Stimulated activated CD8-positive, alpha-beta memory T cell treated with anti-CD3 and anti-CD28 coated beads, Interleukin-4, amount 100 ng/mL, for 1 hour (primary cell): ENCODE data around the gene NDUFS7.

Source experiments
- DNase-seq, 2 donors: peaks; one replicate each; pipeline ENCODE4 v3.0.0-alpha.2; 2020; ENCODE audit warnings: low read depth in 2 of 2, low spot score in 1 of 2

The NDUFS7 gene

DNA sequence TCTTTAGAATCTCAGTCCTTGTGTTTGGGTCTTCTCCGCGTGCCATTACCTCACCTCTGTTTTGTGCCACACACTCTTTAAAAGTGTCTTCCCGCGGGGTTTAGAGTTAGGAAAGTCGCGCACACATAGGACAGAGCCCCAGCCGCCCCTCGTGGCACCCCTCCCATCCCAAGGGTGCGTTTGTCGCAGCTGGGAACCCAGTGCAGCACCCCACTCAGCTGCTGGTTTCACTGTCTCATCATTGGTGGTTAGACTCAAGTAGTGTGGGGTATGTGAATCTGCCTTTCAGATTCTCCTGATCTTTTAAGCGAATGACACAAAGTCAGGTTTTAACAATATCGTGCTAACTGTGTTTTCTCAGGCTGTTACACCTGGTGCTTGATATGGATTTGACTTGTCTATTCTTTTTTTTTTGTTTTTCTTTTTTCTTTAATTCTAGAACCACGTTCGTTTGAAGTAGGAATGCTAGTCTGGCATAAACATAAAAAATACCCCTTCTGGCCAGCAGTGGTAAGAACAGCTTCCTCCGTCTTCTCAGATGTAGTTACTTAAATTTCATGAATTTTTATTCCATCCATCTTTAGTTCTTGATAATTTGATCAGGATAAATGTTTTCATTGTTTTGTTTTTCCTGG is 19.5 kb upstream of the NDUFS7 start:
- DNase-seq: no peak

DNA sequence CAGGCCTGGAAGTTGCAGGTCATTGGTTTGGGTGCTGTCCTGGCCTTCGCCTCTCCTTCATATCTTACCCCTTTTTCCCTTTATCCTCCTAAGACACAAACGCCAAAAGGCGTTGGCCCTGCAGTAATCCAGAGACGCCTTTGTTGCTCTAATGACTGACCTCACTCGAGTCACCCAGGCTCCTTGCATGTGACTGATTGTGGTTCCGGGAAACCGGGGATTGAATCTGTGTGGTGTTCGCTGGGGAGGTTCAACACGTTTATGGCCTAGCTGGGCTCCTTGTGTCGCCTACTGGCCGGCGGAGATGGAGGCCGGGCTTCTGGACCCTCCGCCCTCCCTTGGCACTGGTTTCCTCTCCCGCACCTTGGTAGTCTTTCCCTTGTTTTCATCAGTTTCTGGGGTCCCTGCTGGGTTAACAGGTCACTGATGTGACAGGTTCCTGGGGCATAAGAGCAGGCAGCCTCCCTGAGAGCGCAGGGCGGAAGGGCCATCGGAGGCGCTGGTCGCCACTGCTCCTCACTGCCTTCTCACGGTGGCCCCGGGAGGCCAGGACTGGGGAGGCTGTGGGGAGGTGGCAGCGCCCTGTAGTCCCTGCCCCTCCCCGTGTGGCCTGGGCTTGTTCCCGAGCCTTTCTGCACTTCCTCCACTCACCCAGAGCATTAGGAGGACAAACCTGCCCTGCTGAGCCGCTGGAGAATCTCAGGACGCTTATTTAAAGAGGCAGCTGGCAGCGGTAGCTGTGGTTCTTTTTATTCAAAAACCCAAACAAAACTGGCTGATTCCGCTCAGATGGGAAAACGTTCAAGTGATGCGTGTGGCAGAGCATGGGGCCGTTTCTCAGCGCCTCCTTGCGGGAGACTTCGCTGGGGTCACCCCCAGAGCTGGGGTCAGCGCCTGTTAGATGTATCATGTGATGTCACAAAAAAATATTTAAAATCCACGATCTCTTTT is 18.1 kb upstream of the NDUFS7 start:
- DNase-seq: no peak

DNA sequence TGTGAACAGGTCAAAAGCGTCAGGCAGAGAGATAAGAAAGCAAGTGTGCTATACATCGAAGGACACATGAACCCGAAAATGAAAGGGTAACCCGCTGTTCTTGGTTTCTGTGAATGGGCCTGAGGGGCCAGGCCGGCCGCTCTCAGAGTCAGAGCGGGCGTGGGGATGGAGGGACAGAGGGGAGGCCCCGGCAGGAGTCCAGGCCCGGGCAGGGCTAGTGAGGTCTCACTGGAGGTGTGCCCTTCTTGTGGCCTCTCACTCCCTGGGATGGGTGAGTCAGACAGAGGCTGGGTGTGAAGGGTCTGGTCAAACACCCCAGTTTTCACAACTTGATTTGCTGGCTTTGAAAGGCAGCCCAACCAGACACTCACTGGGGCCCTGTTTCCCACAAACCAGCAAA is 17.4 kb upstream of the NDUFS7 start:
- no peak for DNase-seq

DNA sequence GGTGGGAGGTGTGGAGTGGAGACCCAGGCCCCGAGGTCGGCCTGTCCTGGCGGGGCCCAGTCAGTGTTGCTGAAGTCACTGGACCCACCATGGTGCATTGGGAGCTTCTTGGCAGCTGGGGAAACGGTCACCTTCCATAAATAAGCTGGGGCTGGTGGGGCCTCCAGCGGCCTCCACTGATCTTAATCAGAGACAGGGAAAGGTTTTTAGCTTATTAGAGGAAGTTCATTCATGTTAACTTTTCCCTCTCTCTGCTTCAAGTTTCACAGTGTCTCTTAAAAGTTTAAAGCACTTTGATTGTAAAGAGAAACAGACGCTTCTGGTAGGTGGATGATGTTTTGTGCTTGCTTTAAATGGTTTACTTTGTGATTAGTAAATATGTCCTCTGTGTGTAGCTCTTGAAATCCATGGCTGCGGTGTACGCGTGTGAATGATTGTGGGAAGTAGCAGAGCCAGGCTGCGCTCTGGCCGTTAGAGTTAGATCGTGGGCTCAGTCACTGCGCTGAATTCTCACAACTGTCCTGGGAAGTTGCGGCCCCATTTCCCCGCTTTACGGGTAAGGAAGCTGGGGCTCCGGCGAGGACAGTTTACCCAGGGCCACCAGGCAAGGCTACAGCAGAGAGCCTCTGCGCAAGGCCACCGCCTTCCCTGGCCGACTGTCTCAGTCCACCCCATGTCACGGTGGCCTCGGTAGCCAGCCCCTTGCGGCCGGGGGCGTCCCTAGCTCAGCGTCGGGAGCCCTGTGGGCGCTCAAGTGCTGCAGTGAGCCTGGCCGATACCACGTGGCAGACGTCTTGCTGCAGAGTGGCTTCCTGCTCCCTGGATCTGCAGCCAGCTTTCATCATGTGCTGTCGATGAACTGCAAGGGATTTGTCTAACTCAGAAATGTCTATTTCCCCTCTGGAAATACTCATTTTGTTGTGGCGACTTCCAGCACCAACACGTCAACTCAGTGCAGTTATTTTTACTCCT is 16.5 kb upstream of the NDUFS7 start:
- no peak for DNase-seq

DNA sequence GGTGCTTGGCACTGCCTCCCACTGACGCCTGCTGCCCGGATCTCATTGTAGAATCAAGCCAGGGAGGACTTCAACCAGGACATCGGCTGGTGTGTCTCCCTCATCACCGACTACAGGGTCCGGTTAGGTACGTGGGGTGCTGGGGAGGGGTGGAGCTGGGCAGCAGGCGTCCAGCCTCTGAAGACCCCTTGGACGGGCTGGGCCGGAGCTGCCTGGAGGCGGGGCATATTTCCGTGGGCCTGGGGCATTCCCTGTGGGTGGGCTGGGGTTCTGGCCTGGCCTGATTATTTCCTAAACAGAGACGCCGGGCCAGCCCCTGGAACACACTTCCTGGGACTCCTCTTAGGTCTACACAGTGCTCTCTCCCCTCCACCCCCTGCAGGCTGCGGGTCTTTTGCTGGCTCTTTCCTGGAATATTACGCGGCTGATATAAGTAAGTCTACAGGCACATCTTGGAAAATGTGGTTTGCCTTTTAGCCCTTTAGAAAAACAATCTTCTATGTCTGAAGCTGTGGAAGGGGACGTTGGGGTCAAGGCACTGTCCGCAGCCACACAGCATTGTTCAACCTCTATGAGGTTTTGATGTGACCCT is 14.4 kb upstream of the NDUFS7 start:
- DNase-seq: no peak

DNA sequence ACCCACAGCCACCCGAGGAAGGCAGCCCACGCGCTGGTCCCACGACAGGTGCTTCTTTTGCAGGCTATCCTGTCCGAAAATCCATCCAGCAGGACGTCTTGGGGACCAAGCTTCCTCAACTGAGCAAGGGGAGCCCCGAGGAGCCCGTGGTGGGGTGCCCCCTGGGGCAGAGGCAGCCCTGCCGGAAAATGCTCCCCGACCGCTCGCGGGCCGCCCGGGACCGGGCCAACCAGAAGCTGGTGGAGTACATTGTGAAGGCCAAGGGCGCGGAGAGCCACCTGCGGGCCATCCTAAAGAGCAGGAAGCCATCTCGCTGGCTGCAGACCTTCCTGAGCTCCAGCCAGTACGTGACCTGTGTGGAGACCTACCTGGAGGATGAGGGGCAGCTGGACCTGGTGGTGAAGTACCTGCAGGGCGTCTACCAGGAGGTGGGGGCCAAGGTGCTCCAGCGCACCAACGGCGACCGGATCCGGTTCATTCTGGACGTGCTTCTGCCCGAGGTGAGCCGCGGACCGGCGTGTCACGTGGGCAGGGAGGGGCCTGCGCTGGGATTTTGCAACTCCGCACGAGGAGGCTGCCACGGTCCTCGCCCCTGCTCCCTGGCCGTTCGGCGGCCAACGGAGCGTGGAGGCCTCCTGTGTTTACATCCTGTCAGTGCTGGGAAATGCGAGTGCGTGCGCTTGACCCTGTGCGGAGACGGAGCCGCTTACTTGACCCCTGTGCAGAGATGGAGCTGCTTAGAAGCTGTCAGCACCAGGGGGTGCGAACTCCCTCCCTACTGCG is 12.9 kb upstream of the NDUFS7 start:
- no peak for DNase-seq

DNA sequence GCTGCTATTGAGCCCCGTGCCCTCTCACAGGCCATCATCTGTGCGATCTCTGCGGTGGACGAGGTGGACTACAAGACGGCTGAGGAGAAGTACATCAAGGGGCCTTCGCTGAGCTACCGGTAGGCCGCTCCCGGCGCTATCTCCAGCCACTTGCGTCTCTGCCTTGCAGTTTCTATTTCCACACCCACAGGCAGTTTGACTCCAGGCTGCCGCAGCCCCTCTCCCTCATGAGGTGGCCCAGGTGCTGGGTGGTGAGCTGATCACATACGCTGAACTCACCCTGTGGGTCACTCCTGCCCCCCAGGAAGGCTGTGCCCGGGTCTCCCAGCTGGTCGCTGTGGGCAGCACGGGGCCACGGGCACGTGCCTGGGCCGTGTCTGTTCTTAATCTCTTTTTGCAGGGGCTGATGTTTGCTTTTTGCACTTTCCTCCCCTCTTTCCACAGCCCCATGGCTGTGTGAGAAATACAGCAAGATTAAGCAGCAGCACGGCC is 10.6 kb upstream of the NDUFS7 start:
- no peak for DNase-seq

DNA sequence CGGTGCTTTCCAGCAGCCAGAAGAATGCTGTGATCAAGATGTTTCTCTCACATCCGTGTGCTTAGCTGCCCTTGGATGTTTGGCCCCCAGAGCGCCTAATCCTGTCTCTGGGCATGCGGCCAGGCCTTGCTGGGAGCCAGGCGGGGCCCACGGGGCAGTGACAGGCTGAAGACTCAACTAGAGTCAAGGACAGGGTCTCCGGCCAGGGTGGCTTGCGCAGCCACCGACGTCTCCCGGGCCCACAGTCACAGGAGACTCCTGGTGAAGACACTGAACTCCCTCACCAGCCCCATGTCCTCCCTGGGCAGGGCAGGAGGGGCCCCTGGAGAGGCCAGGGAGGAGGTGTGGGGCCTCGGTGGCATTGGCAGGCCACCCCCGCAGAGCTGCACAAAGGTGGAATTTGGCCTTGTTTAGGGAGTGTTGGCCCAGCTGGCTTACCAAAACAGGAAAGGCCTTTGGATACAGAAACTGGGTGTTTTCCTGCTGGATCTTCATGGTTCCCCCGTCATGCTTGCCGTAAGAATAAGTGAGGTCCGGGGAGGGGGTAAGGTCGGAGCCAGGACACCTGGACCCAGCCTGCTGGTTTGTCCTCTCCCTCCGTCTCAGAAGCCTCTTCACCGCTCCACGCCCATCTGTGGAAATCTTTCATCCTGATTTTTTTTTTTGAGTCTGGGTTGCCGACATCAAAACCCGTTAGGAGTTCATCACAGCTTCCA is 10.0 kb upstream of the NDUFS7 start:
- no peak for DNase-seq

DNA sequence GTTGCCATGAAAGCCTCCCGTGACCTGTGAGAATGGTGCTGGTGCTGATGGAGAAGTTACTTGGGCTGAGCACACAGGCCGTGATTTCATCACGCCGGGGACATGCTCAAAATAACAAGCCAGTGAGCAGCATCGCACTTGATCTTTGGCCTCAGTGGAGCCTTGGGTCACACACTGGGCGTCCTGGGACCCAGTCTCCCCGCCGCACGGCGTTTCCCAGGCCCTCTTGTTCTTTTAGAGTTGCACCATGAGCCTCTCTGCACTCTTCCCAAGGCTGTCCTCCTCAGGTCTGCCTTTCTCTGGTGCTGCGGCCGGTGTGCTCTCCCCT is 9.5 kb upstream of the NDUFS7 start:
- DNase-seq: no peak

DNA sequence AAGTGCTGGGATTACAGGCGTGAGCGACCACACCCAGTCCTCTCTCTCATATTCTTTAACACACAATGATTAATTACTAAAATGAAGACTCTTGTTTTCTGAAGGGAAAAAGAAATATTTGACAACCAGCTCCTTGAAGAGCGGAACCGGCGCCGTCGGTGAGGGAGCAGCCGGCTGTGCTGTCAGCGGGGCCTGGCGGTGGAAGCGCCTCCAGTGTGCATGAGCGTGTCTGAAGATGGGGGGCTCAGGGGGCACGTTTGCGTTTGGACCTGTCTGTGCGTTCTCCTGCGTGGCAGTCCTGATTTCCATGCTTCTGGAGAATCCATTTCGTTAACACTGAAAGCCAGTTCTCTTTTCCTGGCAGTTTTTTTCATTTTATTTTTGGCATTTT is 7.3 kb upstream of the NDUFS7 start:
- DNase-seq: no peak

DNA sequence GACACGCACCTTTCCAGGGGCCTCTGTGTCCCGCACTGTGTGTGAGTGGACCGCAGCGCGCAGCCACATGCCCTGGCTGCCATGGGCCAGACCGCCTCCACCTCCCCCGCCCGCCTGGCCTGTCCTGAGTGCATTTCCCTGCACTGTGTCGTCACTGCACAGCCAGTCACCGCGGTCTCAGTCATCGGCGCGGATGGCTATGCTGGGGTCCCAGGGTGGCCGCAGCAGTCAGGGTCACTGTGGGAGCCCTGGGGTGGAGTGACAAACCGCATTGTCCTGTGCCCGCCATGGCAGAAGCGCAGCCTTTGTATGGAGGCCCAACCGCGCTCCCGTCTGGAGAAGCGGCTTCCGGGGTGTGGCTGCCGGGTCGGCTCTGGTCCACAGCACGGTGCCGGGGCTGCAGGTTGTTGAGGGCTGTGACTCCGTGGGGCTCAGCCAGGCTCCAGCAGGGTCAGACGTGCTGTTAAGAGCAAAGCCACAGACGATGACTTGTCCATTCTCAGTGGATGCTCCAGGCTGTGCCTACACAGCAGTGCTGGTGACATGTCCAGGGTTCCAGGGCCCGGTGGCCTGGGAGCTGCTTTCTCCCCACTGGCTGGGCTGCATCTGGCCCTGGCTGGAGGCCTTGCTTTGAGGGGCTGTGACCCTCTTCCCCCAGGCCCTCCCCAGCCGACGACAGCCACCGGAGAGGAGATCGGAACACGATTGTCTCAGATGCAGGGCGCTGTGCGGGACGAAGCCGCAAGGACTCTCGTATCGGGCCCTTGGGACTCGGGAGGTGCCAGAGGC is 6.3 kb upstream of the NDUFS7 start:
- DNase-seq: no peak

DNA sequence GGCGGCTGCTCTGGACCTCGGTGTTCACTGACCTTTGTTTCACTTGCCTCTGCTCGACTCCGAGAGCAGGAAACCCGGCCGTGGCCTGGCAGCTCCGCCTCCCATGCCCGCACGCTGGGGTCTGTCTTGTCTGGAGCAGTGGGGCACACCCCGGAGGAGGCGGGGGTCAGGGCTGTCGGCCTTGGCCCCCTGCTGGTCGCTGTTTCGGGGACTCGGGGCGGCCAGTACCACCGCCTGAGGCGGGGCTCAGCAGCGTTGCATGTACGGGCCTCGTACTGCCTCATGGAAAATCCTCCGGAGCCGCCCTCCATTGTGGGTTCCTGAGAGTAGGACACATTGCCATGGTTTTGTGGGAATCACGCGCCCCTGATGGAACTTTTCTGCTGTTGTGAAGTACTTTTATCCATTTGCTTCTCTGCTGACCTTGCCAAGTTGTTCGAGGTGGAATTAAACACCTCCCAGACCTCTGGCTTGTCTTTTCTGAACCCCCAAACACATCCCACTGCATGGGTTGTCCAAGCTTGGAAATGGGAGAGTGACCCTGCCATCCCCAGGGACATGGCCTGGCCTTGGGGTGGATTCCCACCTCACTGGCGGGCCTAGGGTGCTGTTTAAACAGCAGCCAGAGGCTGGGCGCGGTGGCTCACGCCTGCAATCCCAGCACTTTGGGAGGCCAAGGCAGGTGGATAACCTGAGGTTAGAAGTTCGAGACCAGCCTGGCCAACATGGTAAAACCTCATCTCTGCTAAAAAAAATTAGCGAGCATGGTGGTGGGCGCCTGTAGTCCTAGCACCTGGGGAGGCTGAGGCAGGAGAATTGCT is 5.5 kb upstream of the NDUFS7 start:
- no peak for DNase-seq

DNA sequence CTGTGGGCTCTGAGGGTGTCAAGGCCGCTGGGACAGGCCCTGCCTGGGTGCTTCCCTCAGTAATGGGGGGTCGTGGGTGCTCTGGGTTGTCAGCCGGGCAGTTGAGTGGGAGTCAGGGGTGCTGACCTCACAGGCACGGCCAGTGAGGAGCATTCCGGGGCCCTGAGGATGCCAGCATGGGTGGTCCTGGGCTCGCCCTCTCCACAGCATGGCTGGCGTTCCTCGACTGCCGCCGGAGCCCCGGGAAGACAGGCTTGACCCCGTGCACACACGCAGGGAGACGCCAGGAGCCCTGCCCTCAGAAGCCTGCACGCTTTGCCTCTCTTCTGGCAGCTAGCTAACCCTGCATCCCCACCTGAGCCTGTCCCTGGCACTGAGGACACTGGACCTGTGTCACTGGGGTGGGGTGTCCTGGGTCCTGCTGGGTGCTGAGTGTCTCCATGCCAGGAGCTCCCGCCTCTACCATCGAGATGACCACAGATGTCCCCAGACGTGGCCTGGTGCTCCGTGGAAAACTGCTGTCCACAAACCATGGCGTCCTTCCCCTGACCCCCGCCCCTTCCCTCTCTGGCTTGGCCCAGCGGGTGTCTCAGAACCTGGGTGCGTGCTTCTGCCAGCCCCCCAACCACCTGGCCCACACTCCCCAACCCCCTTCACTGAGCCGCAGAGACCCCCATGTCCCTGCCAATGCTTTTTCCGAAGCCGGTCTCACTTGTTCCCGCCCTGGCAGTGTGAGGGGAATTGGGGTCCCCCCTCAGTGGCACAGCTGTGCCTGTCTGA is 4.4 kb upstream of the NDUFS7 start:
- DNase-seq: no peak

DNA sequence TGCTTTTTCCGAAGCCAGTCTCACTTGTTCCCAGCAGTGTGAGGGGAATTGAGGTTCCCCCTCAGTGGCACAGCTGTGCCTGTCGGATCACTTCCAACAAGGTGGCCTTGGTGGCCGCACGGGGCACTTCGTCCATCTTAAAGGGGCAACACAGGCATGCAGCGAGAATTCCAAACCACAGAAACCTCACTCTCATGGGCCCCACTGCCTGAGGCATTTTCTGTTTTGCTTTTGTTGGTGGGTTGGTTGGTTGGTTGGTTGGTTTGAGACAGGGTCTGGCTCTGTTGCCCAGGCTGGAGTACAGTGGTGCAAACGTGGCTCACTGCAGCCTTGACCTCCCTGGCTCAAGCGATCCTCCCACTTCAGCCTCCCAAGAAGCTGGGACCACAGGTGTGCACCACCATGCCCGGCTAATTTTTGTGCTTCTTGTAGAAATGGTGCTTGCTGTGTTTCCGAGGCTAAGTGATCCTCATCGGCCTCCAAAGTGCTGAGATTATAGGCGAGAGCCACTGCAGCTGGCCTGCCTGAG is 3.7 kb upstream of the NDUFS7 start:
- no peak for DNase-seq

DNA sequence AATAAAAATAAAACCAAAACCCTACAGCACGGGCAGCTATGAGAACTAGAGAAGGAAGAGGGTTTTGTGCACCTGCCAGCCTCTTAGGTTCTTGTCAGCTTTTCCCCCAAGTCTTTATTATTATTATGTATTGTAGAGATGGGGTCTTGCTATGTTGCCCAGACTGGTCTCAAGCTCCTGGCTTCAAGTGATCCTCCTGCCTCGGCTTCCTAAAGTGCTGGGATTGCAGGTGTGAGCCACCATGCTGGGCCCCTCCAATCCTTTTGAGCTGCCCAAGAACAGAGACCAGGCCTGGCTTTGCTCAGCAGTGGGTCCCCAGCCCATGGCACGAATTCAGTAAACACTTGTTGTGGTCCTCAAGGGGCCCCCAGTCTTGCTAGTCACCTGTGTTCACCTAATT is 1.5 kb upstream of the NDUFS7 start:
- no peak for DNase-seq

DNA sequence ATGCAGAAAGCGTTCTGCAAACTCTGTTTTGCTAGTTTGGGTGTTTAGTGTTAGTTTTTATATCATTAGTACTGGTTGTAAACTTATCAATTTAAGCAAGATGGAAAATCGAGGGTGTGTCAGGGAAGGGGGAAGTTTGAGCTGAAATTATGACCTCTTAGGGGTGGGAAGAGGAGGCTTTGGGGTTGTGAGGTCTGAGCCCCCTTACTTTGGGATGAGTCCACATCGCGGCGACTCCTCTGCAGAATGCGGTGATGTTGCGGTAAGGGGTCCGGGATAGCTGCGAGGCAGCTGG is 743 bp upstream of the NDUFS7 start:
- DNase-seq: no peak

DNA sequence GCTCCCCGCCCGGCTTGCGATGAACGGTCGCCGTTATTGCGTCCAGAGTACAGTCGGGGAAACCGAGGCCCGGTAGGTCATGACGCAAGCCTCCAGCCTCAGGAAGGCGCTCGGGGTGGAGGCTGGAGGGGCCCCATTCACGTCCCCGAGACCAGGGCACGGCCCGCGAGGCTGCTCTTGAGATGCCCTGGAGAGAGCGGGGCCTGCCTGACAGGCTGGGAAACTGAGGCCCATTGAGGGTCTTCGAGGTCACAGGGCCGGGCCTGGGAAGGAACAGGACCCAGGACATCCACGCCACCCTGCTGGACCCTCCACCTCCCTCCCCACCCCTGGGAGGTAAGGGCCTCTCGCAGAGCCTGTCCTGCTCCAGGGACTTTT is 367 bp downstream of the NDUFS7 start:
- DNase-seq: no peak
